ACC112 (cell line): ENCODE results near the gene B3GALT6.

Experiments used
- H2AFZ ChIP-seq: fragments of 200-600 bp; sonication (generic); one replicate; pipeline ENCODE4 v1.6.0; 2017; ENCODE audit warnings: antibody characterized with exemption, low read length; ENCODE audit not compliant: unreplicated experiment
- H3K27ac ChIP-seq: fragments of 200-600 bp; sonication (generic); 2 replicates; pipeline ENCODE4 v1.5.1; 2014; ENCODE audit warnings: low read depth, mild to moderate bottlenecking, antibody characterized with exemption, low read length, moderate library complexity
- H3K27me3 ChIP-seq: fragments of 200-600 bp; sonication (generic); 2 replicates; pipeline ENCODE4 v1.6.1; 2014; ENCODE audit warnings: mild to moderate bottlenecking, antibody characterized with exemption, low read length, moderate library complexity, mixed read lengths; ENCODE audit not compliant: insufficient read depth
- H3K36me3 ChIP-seq: fragments of 200-600 bp; sonication (generic); 2 replicates; pipeline ENCODE4 v1.6.1; 2016; ENCODE audit warnings: mild to moderate bottlenecking, antibody characterized with exemption, low read length, moderate library complexity, mixed read lengths; ENCODE audit not compliant: insufficient read depth
- H3K4me1 ChIP-seq: fragments of 200-600 bp; sonication (generic); one replicate; pipeline ENCODE4 v1.6.1; 2016; ENCODE audit warnings: low read length, mixed read lengths; ENCODE audit not compliant: insufficient read depth, unreplicated experiment, control insufficient read depth
- H3K4me3 ChIP-seq: fragments of 200-600 bp; sonication (generic); 2 replicates; pipeline ENCODE4 v1.5.1; 2014; ENCODE audit warnings: mild to moderate bottlenecking, low read depth, low read length
- H3K79me2 ChIP-seq: fragments of 200-600 bp; sonication (generic); one replicate; pipeline ENCODE4 v1.6.0; 2016; ENCODE audit warnings: low read length; ENCODE audit not compliant: control insufficient read depth, unreplicated experiment, insufficient read depth

Gene B3GALT6

DNA sequence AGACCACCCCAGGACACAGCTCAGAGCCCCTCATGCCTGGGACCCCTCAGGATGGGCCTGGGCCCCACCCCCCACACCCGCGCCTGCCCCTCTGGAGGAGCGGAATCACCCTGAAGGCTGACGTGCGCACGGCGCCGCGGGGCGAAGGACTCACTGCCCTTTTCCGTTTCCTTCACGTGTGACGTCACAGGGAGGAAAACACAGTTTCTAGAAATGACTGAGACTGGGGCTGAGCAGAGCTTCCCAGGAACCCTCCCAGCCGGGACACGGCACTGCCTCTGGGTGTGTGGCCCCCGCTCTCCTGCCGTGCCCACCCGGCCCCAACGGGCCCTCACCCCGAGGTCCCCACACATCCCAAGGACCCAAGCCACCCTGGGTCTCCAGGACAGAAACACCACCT lies 12.7 kb upstream of the B3GALT6 start:
- Histone ChIP-seq H2AFZ (no peak overlapping the region), H3K27me3 (no peaks in the 10 kb centered on the region), H3K27ac (no peak overlapping the region), H3K4me1 (no peaks in the 10 kb centered on the region), H3K4me3 (no peak overlapping the region), H3K79me2 (no peaks in the 10 kb centered on the region), H3K36me3 (peaks cover 19% of the 10 kb centered on the region; the same call in 1 of the 2 replicates)

- Histone ChIP-seq H3K36me3 (peaks cover 25% of the 10 kb centered on the region; the same call in 1 of the 2 replicates), H3K27me3 (no peaks in the 10 kb centered on the region)
Observed at GRCh38 chr1:1220197-1220596, 11.8 kb upstream of the B3GALT6 start.

GRCh38 chr1:1221887-1222574 lies 10.0 kb upstream of the B3GALT6 start:
- no peaks in the 10 kb centered on the region for H3K4me1 ChIP-seq
- H3K27me3 ChIP-seq: no peaks in the 10 kb centered on the region
- H3K79me2 ChIP-seq: peaks cover 22% of the 10 kb centered on the region
- H3K4me3 ChIP-seq: no peak overlapping the region
- H2AFZ ChIP-seq: no peak overlapping the region
- no peak overlapping the region for H3K27ac ChIP-seq
- peaks cover 25% of the 10 kb centered on the region; the same call in 1 of the 2 replicates for H3K36me3 ChIP-seq

More at GRCh38 chr1:1220197-1220596, 11.8 kb upstream of the B3GALT6 start:
- H3K27ac ChIP-seq: no peak overlapping the region
- H3K79me2 ChIP-seq: peaks cover 6% of the 10 kb centered on the region
- H3K4me1 ChIP-seq: no peaks in the 10 kb centered on the region
- no peak overlapping the region for H3K4me3 ChIP-seq
- no peak overlapping the region for H2AFZ ChIP-seq

- H3K36me3 ChIP-seq: peaks cover 28% of the 10 kb centered on the region; the same call in 1 of the 2 replicates
- H3K4me1 ChIP-seq: no peaks in the 10 kb centered on the region
- H3K79me2 ChIP-seq: peaks cover 26% of the 10 kb centered on the region
- no peak overlapping the region for H2AFZ ChIP-seq
- H3K4me3 ChIP-seq: no peak overlapping the region
- no peaks in the 10 kb centered on the region for H3K27me3 ChIP-seq
- H3K27ac ChIP-seq: no peak overlapping the region
Observed at GRCh38 chr1:1222575-1223225, 9.3 kb upstream of the B3GALT6 start.

- H3K27ac ChIP-seq: no peak overlapping the region
- H3K79me2 ChIP-seq: peaks cover 32% of the 10 kb centered on the region
- no peak overlapping the region for H2AFZ ChIP-seq
- H3K36me3 ChIP-seq: peaks cover 25% of the 10 kb centered on the region; the same call in 1 of the 2 replicates
- no peaks in the 10 kb centered on the region for H3K27me3 ChIP-seq
- no peak overlapping the region for H3K4me3 ChIP-seq
- H3K4me1 ChIP-seq: no peaks in the 10 kb centered on the region
Observed at GRCh38 chr1:1223321-1223720, 8.7 kb upstream of the B3GALT6 start.

- H3K27ac ChIP-seq: no peak overlapping the region
- no peaks in the 10 kb centered on the region for H3K4me1 ChIP-seq
- H3K79me2 ChIP-seq: peaks cover 38% of the 10 kb centered on the region
- H3K27me3 ChIP-seq: no peaks in the 10 kb centered on the region
- H3K4me3 ChIP-seq: no peak overlapping the region
- no peak overlapping the region for H2AFZ ChIP-seq
- peaks cover 30% of the 10 kb centered on the region; the same call in 1 of the 2 replicates for H3K36me3 ChIP-seq
Observed at GRCh38 chr1:1223891-1224290, 8.1 kb upstream of the B3GALT6 start.

- H3K27me3 ChIP-seq: no peaks in the 10 kb centered on the region
- no peak overlapping the region for H3K27ac ChIP-seq
- peaks cover 34% of the 10 kb centered on the region; the same call in 1 of the 2 replicates for H3K36me3 ChIP-seq
- H3K4me3 ChIP-seq: no peak overlapping the region
- peaks cover 4% of the 10 kb centered on the region for H3K4me1 ChIP-seq
- no peak overlapping the region for H2AFZ ChIP-seq
- H3K79me2 ChIP-seq: peaks cover 52% of the 10 kb centered on the region
Observed at GRCh38 chr1:1225238-1225845, 6.7 kb upstream of the B3GALT6 start.

DNA sequence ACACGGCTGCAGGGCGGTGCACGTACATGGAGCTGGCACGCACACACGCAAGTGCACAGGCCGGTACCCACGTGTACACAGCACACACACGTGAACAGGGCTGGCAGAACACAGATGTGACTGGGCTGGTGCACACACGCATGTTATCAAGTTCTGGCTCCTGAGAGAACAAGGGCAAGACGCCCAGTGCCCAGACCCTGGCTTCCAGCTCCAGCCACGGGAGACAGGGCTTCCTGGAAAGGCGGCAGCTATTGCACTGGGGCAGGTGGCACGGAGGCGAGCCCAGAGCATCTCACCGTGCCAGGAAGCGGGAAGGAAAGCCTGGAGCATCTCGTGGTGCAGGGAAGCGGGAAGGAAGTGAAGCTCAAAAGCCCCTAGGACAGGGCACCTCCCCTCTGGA lies 6.1 kb upstream of the B3GALT6 start:
- Histone ChIP-seq H3K4me1 (peaks cover 4% of the 10 kb centered on the region), H3K27me3 (no peaks in the 10 kb centered on the region), H3K4me3 (no peak overlapping the region), H3K36me3 (peaks cover 31% of the 10 kb centered on the region; the same call in 1 of the 2 replicates), H2AFZ (no peak overlapping the region), H3K79me2 (peaks cover 58% of the 10 kb centered on the region), H3K27ac (no peak overlapping the region)

- H3K27ac ChIP-seq: no peak overlapping the region
- peaks cover 31% of the 10 kb centered on the region; the same call in 1 of the 2 replicates for H3K36me3 ChIP-seq
- H3K79me2 ChIP-seq: peaks cover 66% of the 10 kb centered on the region
- H3K4me1 ChIP-seq: peaks cover 4% of the 10 kb centered on the region
- no peak overlapping the region for H2AFZ ChIP-seq
- no peak overlapping the region for H3K4me3 ChIP-seq
- H3K27me3 ChIP-seq: no peaks in the 10 kb centered on the region
Observed at GRCh38 chr1:1226566-1227362, 5.3 kb upstream of the B3GALT6 start.

- no peak overlapping the region for H3K4me3 ChIP-seq
- H2AFZ ChIP-seq: no peak overlapping the region
- peaks cover 67% of the 10 kb centered on the region for H3K79me2 ChIP-seq
- no peaks in the 10 kb centered on the region for H3K27me3 ChIP-seq
- peaks cover 4% of the 10 kb centered on the region for H3K4me1 ChIP-seq
- H3K36me3 ChIP-seq: peaks cover 31% of the 10 kb centered on the region; the same call in 1 of the 2 replicates
- no peak overlapping the region for H3K27ac ChIP-seq
Observed at GRCh38 chr1:1227386-1227785, 4.7 kb upstream of the B3GALT6 start.
